IMR-90 (cell line): ENCODE results near the gene SLC16A4. TPM values are rescaled to one million over a fixed set of nuclear protein-coding genes. Genes with fewer than 3 reads are reported as not detected.

ENCODE experiments used
- ATAC-seq: fragments of 200-7000 bp; cut with Tn5 transposase; 2 replicates; pipeline ENCODE4 v1.9.1; 2020; ENCODE audit warnings: low read depth, mild to moderate bottlenecking, moderate library complexity
- BruUV-seq: library from RNA; stranded (reverse); fragments of 400-500 nt; replicated peaks from 2 replicates; lab custom pipeline; 2021; lab: Mats Ljungman, UMichigan
- CTCF ChIA-PET: fragments of 300-600 bp; formaldehyde crosslinking; extraction: SDS; loops from one replicate; lab custom pipeline; 2021; ENCODE audit warnings: antibody characterized with exemption; lab: Yijun Ruan, JAX
- POLR2A ChIA-PET: fragments of 300-600 bp; sonication (Branson Sonifier 250); formaldehyde crosslinking; loops from one replicate; lab custom pipeline; 2022; ENCODE audit warnings: antibody characterized with exemption; ENCODE audit not compliant: unreplicated experiment; lab: Charles Lee
- DNase-seq: peaks from one replicate; pipeline ENCODE4 v3.0.0; 2013
- H2AFZ ChIP-seq: replicated peaks from 2 replicates; pipeline ENCODE3; 2013; ENCODE audit warnings: low read length, mild to moderate bottlenecking; ENCODE audit not compliant: poor library complexity
- H2AK5ac ChIP-seq: 2 replicates; pipeline ENCODE4 v1.6.1; 2013; ENCODE audit warnings: low read depth, low read length, inconsistent platforms
- H2AK9ac ChIP-seq: replicated peaks from 2 replicates; pipeline ENCODE3; 2013; ENCODE audit warnings: mild to moderate bottlenecking, low read depth, low read length, moderate library complexity; ENCODE audit not compliant: poor library complexity
- H2BK120ac ChIP-seq: 2 replicates; pipeline ENCODE4 v1.6.1; 2013; ENCODE audit warnings: low read depth, low read length, inconsistent platforms
- H2BK15ac ChIP-seq: 3 replicates; pipeline ENCODE4 v1.6.1; 2013; ENCODE audit warnings: low read depth, low read length, inconsistent platforms
- H2BK20ac ChIP-seq: 2 replicates; pipeline ENCODE4 v1.6.1; 2013; ENCODE audit warnings: low read depth, mild to moderate bottlenecking, inconsistent platforms, low read length, moderate library complexity
- H2BK5ac ChIP-seq: 2 replicates; pipeline ENCODE4 v1.6.1; 2013; ENCODE audit warnings: mild to moderate bottlenecking, low read depth, low read length, inconsistent platforms; ENCODE audit not compliant: poor library complexity, severe bottlenecking
- H3K14ac ChIP-seq: replicated peaks from 2 replicates; pipeline ENCODE4 v1.6.1; 2013; ENCODE audit warnings: low read depth, low read length, inconsistent platforms
- H3K18ac ChIP-seq: 2 replicates; pipeline ENCODE4 v1.6.1; 2013; ENCODE audit warnings: low read depth, low read length, control low read depth
- H3K23ac ChIP-seq: 2 replicates; pipeline ENCODE4 v1.6.1; 2013; ENCODE audit warnings: low read depth, low read length, inconsistent platforms
- H3K27ac ChIP-seq: 2 replicates; pipeline ENCODE4 v1.5.1; 2013; ENCODE audit warnings: mild to moderate bottlenecking, control low read depth, low read length; ENCODE audit not compliant: insufficient read depth
- H3K27me3 ChIP-seq: 2 replicates; pipeline ENCODE4 v1.6.1; 2013; ENCODE audit warnings: low read length; ENCODE audit not compliant: control insufficient read depth, insufficient read depth
- H3K36me3 ChIP-seq: 2 replicates; pipeline ENCODE4 v1.6.1; 2013; ENCODE audit warnings: low read length, mixed read lengths; ENCODE audit not compliant: control insufficient read depth, insufficient read depth
- H3K4ac ChIP-seq: 2 replicates; pipeline ENCODE4 v1.6.1; 2013; ENCODE audit warnings: low read depth, low read length, inconsistent platforms
- H3K4me1 ChIP-seq: 2 replicates; pipeline ENCODE4 v1.6.1; 2013; ENCODE audit warnings: low read length, mixed read lengths; ENCODE audit not compliant: control insufficient read depth, insufficient read depth
- H3K4me2 ChIP-seq: 2 replicates; pipeline ENCODE4 v1.6.1; 2013; ENCODE audit warnings: low read depth, mild to moderate bottlenecking, control low read depth, low read length, moderate library complexity
- H3K4me3 ChIP-seq: 2 replicates; pipeline ENCODE4 v1.5.1; 2013; ENCODE audit warnings: low read depth, mild to moderate bottlenecking, control low read depth, low read length, moderate library complexity; ENCODE audit not compliant: insufficient read depth
- H3K56ac ChIP-seq: 2 replicates; pipeline ENCODE4 v1.6.1; 2013; ENCODE audit warnings: low read length, inconsistent platforms; ENCODE audit not compliant: insufficient read depth; ENCODE audit errors: extremely low read depth
- H3K79me1 ChIP-seq, 2 experiments: 2 replicates each; pipeline ENCODE4 v1.6.1; 2013; ENCODE audit warnings: low read length in 2 of 2, inconsistent platforms in 1 of 2, low read depth in 1 of 2
- H3K9ac ChIP-seq: 2 replicates; pipeline ENCODE4 v1.6.1; 2013; ENCODE audit warnings: low read depth, low read length, control low read depth
- H3K9me1 ChIP-seq: 2 replicates; pipeline ENCODE4 v1.6.1; 2013; ENCODE audit warnings: low read length, inconsistent platforms; ENCODE audit not compliant: insufficient read depth
- H3K9me3 ChIP-seq: 2 replicates; pipeline ENCODE4 v1.6.1; 2013; ENCODE audit warnings: low read length; ENCODE audit not compliant: control insufficient read depth, insufficient read depth
- H4K20me1 ChIP-seq: 2 replicates; pipeline ENCODE4 v1.6.1; 2013; ENCODE audit warnings: low read length, inconsistent platforms; ENCODE audit not compliant: insufficient read depth
- H4K5ac ChIP-seq: 2 replicates; pipeline ENCODE4 v1.6.1; 2013; ENCODE audit warnings: mild to moderate bottlenecking, low read depth, low read length, control low read depth
- H4K8ac ChIP-seq, 2 experiments: 2 replicates each; pipeline ENCODE4 v1.6.1; 2013; ENCODE audit warnings: low read depth in 2 of 2, low read length in 2 of 2, control low read depth in 1 of 2, inconsistent platforms in 1 of 2
- H4K91ac ChIP-seq: 2 replicates; pipeline ENCODE4 v1.6.1; 2013; ENCODE audit warnings: low read depth, low read length, inconsistent platforms; ENCODE audit not compliant: insufficient read depth
- CEBPB ChIP-seq: IDR thresholded peaks from 2 replicates; pipeline ENCODE4 v1.6.1; 2012; ENCODE audit warnings: low read depth, low read length, improper control_type of control experiment
- FOS ChIP-seq: fragments of 150-350 bp; IDR thresholded peaks from 2 replicates; pipeline ENCODE4 v1.6.1; 2016; ENCODE audit warnings: low read depth, low read length
- MAZ ChIP-seq: IDR thresholded peaks from 2 replicates; pipeline ENCODE4 v1.6.1; 2012; ENCODE audit warnings: low read depth, mild to moderate bottlenecking, low read length, improper control_type of control experiment, moderate library complexity, borderline replicate concordance
- NFE2L2 ChIP-seq: fragments of 150-350 bp; IDR thresholded peaks from 2 replicates; pipeline ENCODE4 v1.6.1; 2016; ENCODE audit warnings: low read depth, mild to moderate bottlenecking, low read length
- RAD21 ChIP-seq: IDR thresholded peaks from 2 replicates; pipeline ENCODE4 v1.6.1; 2012; ENCODE audit warnings: low read length, improper control_type of control experiment
- RFX5 ChIP-seq: IDR thresholded peaks from 2 replicates; pipeline ENCODE4 v1.8.0; 2012; ENCODE audit warnings: low read depth, mild to moderate bottlenecking, low read length, moderate library complexity
- USF2 ChIP-seq: fragments of 150-350 bp; IDR thresholded peaks from 2 replicates; pipeline ENCODE4 v1.6.1; 2017; ENCODE audit warnings: mild to moderate bottlenecking, antibody characterized with exemption, low read length, low read depth
- WGBS, 2 experiments: methylation state at CpG; one replicate each; pipeline versions ENCODE4 v1.1.5 to v1.1.7; 2013; ENCODE audit warnings: missing lambda C conversion rate in 2 of 2; ENCODE audit not compliant: insufficient read length in 1 of 2; ENCODE audit errors: extremely low coverage in 2 of 2; 5-methylcytosine and 5-hydroxymethylcytosine counted together
- dilution Hi-C: fragments of 300-500 bp; cut with HindIII; formaldehyde crosslinking; loops from one replicate; pipeline ENCODE4 v1.14.3; 2018; ENCODE audit warnings: low sequenced_read_pairs; ENCODE audit not compliant: unreplicated experiment
- in situ Hi-C: fragments of 300-500 bp; cut with MboI; formaldehyde crosslinking; loops from 3 replicates; pipeline ENCODE4 v1.14.3; 2019; ENCODE audit warnings: low sequenced_read_pairs, inconsistent platforms, mixed read lengths
- intact Hi-C: fragments of 100-400 bp; cut with micrococcal nuclease; formaldehyde crosslinking; loops from 2 replicates; pipeline ENCODE4 v1.10.0; 2022
- polyA plus RNA-seq, 3 experiments: library from polyadenylated mRNA; depleted of rRNA; stranded (reverse); fragments of >200 nt; gene quantifications; 2 replicates each; pipeline ENCODE4 v1.2.3, GENCODE V29; 2012; ENCODE audit warnings: low replicate concordance in 1 of 3
- total RNA-seq: library from RNA; depleted of rRNA; stranded (reverse); fragments of >200 nt; gene quantifications from 2 replicates; pipeline ENCODE4 v1.2.3, GENCODE V29; 2012

SLC16A4 gene
- total and polyA plus RNA-seq, 2 of the 4 experiments (the other 2 are of a cell fraction), result 27.7 to 65.2 TPM

GRCh38 chr1:110430901-110431300 lies 40.1 kb upstream of the SLC16A4 start:
- H3K79me1 ChIP-seq, result no peaks in the 10 kb centered on the region
- H2BK20ac ChIP-seq, result no peak overlapping the region
- no peak overlapping the region for H4K5ac ChIP-seq
- H4K20me1 ChIP-seq, result no peaks in the 10 kb centered on the region
- no peak overlapping the region for H3K14ac ChIP-seq
- TF ChIP-seq USF2 (no peak), FOS (no peak), CEBPB (no peak), MAZ (no peak), NFE2L2 (no peak), RAD21 (no peak), RFX5 (no peak)
- in situ Hi-C loops (no loop called here), dilution Hi-C loops (no loop called here), intact Hi-C loops (no loop called here)
- no peaks in the 10 kb centered on the region for H3K36me3 ChIP-seq
- no peak overlapping the region for H3K9ac ChIP-seq
- H2AK5ac ChIP-seq, result no peak overlapping the region
- H3K9me3 ChIP-seq, result no peaks in the 10 kb centered on the region
- DNase-seq (no peak), ATAC-seq (no peak)
- no peak overlapping the region for H3K27ac ChIP-seq
- H3K4me1 ChIP-seq, result peaks cover 2% of the 10 kb centered on the region; the same call in 1 of the 2 replicates
- H3K4ac ChIP-seq, result no peak overlapping the region
- no peaks in the 10 kb centered on the region for H3K9me1 ChIP-seq
- no CpG with 5 or more reads among the region's 4 CpGs for WGBS, 2 experiments
- H3K56ac ChIP-seq, result no peak overlapping the region
- ChIA-PET POLR2A (no interaction called here), CTCF (interaction anchor here (1.0 kb wide), 1 partner anchor 29 kb away, joined by 4 read pairs; no protein-coding TSS in a partner anchor)
- no peak overlapping the region for H2BK5ac ChIP-seq
- peaks cover 45% of the 10 kb centered on the region for H3K27me3 ChIP-seq
- no peak overlapping the region for H2AK9ac ChIP-seq
- no peak overlapping the region for H4K91ac ChIP-seq
- no peak overlapping the region for H3K23ac ChIP-seq
- no peak overlapping the region for H3K18ac ChIP-seq
- H4K8ac ChIP-seq, result no peak overlapping the region
- no peak overlapping the region for H2BK15ac ChIP-seq
- BruUV-seq, result no TSS peak
- no peak overlapping the region for H2AFZ ChIP-seq
- no peak overlapping the region for H3K4me2 ChIP-seq
- no peak overlapping the region for H2BK120ac ChIP-seq
- no peak overlapping the region for H3K4me3 ChIP-seq
